K562 (cell line): ENCODE results near the gene ANAPC16. TPM values are rescaled to one million over a fixed set of nuclear protein-coding genes. Genes with fewer than 3 reads are reported as not detected.

ENCODE experiments used
- CCAR2 ChIP-seq: fragments of 200-400 bp; formaldehyde crosslinking; IDR thresholded peaks from 2 replicates; pipeline ENCODE4 v1.6.1; 2017; ENCODE audit warnings: mild to moderate bottlenecking, low read depth, low read length
- DEAF1 ChIP-seq: fragments of 450-650 bp; formaldehyde crosslinking; IDR thresholded peaks from 2 replicates; pipeline ENCODE4 v1.4.0; 2020; ENCODE audit warnings: mild to moderate bottlenecking, moderate library complexity
- DMBX1 ChIP-seq: fragments of 250-450 bp; sonication (Bioruptor Pico); IDR thresholded peaks from 2 replicates; pipeline ENCODE4 v1.8.0; 2022; ENCODE audit warnings: inconsistent platforms, mild to moderate bottlenecking, moderate library complexity, borderline replicate concordance
- ESRRB ChIP-seq: fragments of 250-450 bp; sonication (Bioruptor Pico); IDR thresholded peaks from 2 replicates; pipeline ENCODE4 v1.5.0; 2020; ENCODE audit warnings: mild to moderate bottlenecking, moderate library complexity, borderline replicate concordance
- HNRNPH1 ChIP-seq: fragments of 200-400 bp; formaldehyde crosslinking; optimal IDR thresholded peaks from 2 replicates; pipeline ENCODE3; 2017; ENCODE audit warnings: low read depth, mild to moderate bottlenecking, low read length, moderate library complexity
- JUN ChIP-seq, 2 experiments: sonication (generic) in 1 of 2; formaldehyde crosslinking in 1 of 2; IDR thresholded peaks; 2 replicates each; pipeline versions ENCODE4 v1.6.1 to v1.8.0; 2012 to 2022; ENCODE audit warnings: borderline replicate concordance in 2 of 2, mild to moderate bottlenecking in 2 of 2, improper control_type of control experiment in 1 of 2, low read depth in 1 of 2, low read length in 1 of 2, missing genetic modification reagents in 1 of 2
- NFIX ChIP-seq: fragments of 250-450 bp; sonication (Bioruptor Pico); IDR thresholded peaks from 2 replicates; pipeline ENCODE4 v1.4.0; 2020; ENCODE audit warnings: low read depth, mild to moderate bottlenecking, moderate library complexity
- NFXL1 ChIP-seq: fragments of 450-650 bp; formaldehyde crosslinking; IDR thresholded peaks from 2 replicates; pipeline ENCODE4 v1.4.0; 2021; ENCODE audit warnings: mild to moderate bottlenecking
- PTRF ChIP-seq: fragments of 450-650 bp; IDR thresholded peaks from 2 replicates; pipeline ENCODE4 v1.6.1; 2016; ENCODE audit warnings: mild to moderate bottlenecking, missing genetic modification characterization, missing compliant biosample characterization
- RHOXF2B ChIP-seq: fragments of 250-450 bp; sonication (Bioruptor Pico); conservative IDR thresholded peaks from 2 replicates; pipeline ENCODE4 v1.5.1; 2021
- SETDB1 ChIP-seq: IDR thresholded peaks from one replicate; pipeline ENCODE4 v1.6.1; 2012; ENCODE audit warnings: low read length, control low read depth, inconsistent platforms
- STAT6 ChIP-seq: sonication (generic); formaldehyde crosslinking; IDR thresholded peaks from 2 replicates; pipeline ENCODE4 v1.8.1; 2023; ENCODE audit warnings: mild to moderate bottlenecking, missing genetic modification reagents
- ZEB2 ChIP-seq: fragments of 450-650 bp; IDR thresholded peaks from 2 replicates; pipeline ENCODE4 v1.6.1; 2016
- ZNF184 ChIP-seq: sonication (generic); formaldehyde crosslinking; IDR thresholded peaks from 2 replicates; pipeline ENCODE4 v1.5.0; 2020; ENCODE audit warnings: missing genetic modification reagents
- ZNF280B ChIP-seq: fragments of 250-450 bp; sonication (Bioruptor Pico); IDR thresholded peaks from 2 replicates; pipeline ENCODE4 v1.5.1; 2021; ENCODE audit warnings: mild to moderate bottlenecking
- ZNF282 ChIP-seq: sonication (generic); formaldehyde crosslinking; IDR thresholded peaks from 2 replicates; pipeline ENCODE4 v1.8.1; 2023; ENCODE audit warnings: missing genetic modification reagents
- ZNF311 ChIP-seq: fragments of 250-450 bp; sonication (Bioruptor Pico); IDR thresholded peaks from 2 replicates; pipeline ENCODE4 v1.4.0; 2020; ENCODE audit warnings: mild to moderate bottlenecking, moderate library complexity
- polyA plus RNA-seq, 8 experiments: library from polyadenylated mRNA; depleted of rRNA in 4 of 8; stranded (reverse) in 5 of 8; unstranded in 3 of 8; fragments of >200 nt; fragmentation: Nextera tagmentation in 2 of 8; fragmentation: Illumina TruSeq in 1 of 8; extraction: Ambion mirVana in 2 of 8; extraction: Trizol in 1 of 8; gene quantifications; 2 replicates each; pipeline versions ENCODE4 v1.2.1 to v1.2.3, GENCODE V29; 2011 to 2014; ENCODE audit warnings: inconsistent platforms in 1 of 8, missing spikeins in 1 of 8
- total RNA-seq, 7 experiments: library from RNA; depleted of rRNA in 6 of 7; stranded (reverse); fragments of >200 nt in 6 of 7; fragmentation: Illumina TruSeq in 2 of 7; extraction: Trizol in 2 of 7; gene quantifications; 2 replicates each; pipeline versions ENCODE4 v1.2.1 to v1.2.3, GENCODE V29; 2011 to 2021; ENCODE audit warnings: low replicate concordance in 1 of 7
- TF ChIP-seq, protein P1 (sequence below): sonication (generic); formaldehyde crosslinking; IDR thresholded peaks from 2 replicates; pipeline ENCODE4 v1.8.1; 2022; ENCODE audit warnings: missing genetic modification reagents

The ANAPC16 gene
- total and polyA plus RNA-seq, 9 of the 15 experiments (the other 6 are each of a cell fraction or from before 2014, with no cell fraction given): 42.6 to 208 (median 108) TPM

DNA sequence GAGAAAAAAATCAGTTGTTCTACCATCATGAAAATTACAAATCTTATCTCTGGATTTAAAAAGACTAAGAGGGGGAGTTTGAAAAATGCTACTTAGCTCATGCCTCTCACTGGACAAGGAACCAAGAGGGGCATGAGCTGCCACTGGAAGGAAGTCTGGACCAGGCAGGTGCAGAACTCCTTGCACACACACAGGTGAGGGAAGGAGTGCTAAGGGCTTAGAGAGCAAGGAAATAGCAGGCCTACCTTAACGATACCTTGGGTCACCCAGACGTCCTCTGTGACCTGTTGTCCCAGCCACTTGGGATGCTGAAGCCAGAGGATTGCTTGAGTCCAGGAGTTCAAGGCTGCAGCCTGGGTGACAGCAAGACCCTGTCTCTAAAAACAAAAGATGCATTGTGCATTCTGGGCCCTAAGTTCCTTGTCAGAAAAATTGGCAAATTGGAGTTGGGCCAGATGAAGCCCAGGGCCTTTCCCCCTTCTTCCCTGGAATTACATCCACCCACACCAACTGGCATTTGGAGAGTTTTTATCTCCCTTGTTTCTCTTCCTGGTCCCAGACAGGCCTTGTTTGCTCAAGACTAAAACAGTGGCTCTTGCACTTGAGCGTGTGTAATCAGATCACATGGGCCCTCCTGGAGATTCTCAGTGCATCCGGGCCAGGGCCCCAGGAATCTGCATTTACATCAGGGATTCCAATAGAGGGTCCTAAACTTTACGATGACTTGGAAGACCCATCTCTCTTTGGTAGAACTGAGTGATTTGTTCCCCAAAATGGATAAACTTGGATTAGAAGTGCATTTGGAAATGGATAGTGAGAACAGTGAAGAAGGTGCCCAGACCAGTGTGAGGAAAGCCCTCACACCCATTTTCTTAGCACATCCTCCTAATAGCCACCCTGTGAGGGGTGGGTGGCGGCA, 60.9 kb downstream of the ANAPC16 start (continued):
- TF ChIP-seq ZNF280B (CRISPR knock-in tag) (peak; percentile 94), ZNF184 (CRISPR knock-in tag) (no peak), HNRNPH1 (no peak), PTRF (no peak), SETDB1 (peak; percentile 22), ESRRB (CRISPR knock-in tag) (peak; percentile 12; the same call in 1 of the 2 replicates), DMBX1 (CRISPR knock-in tag) (peak; percentile 65; the same call in 1 of the 2 replicates), ZNF282 (CRISPR knock-in tag) (no peak), NFIX (CRISPR knock-in tag) (peak; percentile 1; the same call in 1 of the 2 replicates), CCAR2 (no peak), ZEB2 (no peak; the same call in 1 of the 2 replicates), STAT6 (CRISPR knock-in tag) (no peak), JUN (IDR thresholded peaks at IDR 0.05; ENCODE audit: borderline replicate concordance, low read depth, low read length) (no peak), JUN (CRISPR knock-in tag; IDR thresholded peaks at IDR 0.05; ENCODE audit: borderline replicate concordance) (peak; percentile 4; the same call in 1 of the 2 replicates), RHOXF2B (CRISPR knock-in tag) (peak; percentile 99), ZNF311 (CRISPR knock-in tag) (peak; percentile 22), NFXL1 (CRISPR knock-in tag) (peak; percentile 63; the same call in 1 of the 2 replicates), DEAF1 (peak; percentile 63)
- TF ChIP-seq, protein P1, sequence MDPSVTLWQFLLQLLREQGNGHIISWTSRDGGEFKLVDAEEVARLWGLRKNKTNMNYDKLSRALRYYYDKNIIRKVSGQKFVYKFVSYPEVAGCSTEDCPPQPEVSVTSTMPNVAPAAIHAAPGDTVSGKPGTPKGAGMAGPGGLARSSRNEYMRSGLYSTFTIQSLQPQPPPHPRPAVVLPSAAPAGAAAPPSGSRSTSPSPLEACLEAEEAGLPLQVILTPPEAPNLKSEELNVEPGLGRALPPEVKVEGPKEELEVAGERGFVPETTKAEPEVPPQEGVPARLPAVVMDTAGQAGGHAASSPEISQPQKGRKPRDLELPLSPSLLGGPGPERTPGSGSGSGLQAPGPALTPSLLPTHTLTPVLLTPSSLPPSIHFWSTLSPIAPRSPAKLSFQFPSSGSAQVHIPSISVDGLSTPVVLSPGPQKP (CRISPR knock-in tag): no peak
